ENCODE measurements around the gene CUL2. TPM values are rescaled to one million over a fixed set of nuclear protein-coding genes. Genes with fewer than 3 reads are reported as not detected.
A peak's percentile ranks its signal among the peaks of the same experiment; 100 is the strongest.

Gene CUL2
- total and polyA plus RNA-seq, 10 of the 15 experiments (the other 5 are each of a cell fraction or from before 2014, with no cell fraction given): 11.9 to 56.5 (median 33.2) TPM

DNA sequence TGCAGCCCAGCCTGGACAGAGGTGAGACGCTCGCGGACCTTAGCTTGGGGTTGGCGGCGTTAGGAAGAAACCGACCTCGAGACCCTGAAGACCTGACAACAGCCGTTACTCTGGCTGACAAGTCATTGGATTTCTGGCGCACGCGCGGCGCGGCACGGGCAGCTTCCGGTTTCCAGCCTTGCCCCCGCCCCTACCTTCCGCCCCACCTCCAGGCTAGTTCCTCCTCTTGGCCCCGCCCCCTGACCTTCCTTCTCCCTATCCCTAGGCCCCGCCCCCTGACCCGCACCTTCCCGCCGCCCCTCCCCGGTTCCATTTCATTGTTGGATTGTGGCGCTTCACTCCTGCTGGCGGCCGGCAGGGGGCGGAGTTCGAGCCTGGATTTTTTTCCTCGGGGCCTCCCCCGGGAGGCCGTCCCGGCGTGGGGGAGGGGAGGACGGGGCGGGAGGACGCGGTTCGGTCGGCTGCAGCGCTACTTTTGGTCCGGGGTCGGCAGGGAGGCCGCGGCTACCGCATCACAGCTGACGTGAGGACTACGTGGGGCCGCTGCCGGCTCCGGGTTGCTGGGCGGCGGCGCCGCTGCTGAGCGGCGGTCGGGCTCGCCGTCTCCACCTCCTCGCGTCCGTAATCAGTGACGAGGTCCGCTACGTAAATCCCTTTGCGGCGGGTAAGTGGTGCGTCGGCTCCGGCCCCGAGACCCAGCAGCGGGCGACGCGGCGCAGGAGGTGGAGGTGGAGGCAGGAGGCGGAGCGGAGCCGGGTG lies 36.6 kb upstream of the CUL2 start, which contains the start of gene CREM (continued):
- TF ChIP-seq ATF2 (IDR thresholded peaks at IDR 0.05; ENCODE audit: low read length) (no peak), IKZF1 (conservative IDR thresholded peaks at IDR 0.05) (peak; percentile 86), EZH2 (IDR thresholded peaks at IDR 0.05; ENCODE audit: borderline replicate concordance, control insufficient read depth, low read depth, low read length) (no peak), ZNF24 (IDR thresholded peaks at IDR 0.05) (no peak; the same call in 1 of the 2 replicates), SKIL (IDR thresholded peaks at IDR 0.05; ENCODE audit: low read depth, poor library complexity, severe bottlenecking) (no peak), TARDBP (IDR thresholded peaks at IDR 0.05; ENCODE audit: borderline replicate concordance) (no peak), BCL11A (IDR thresholded peaks at IDR 0.05; ENCODE audit: low read depth, low read length) (0 out of 2 replicates have a peak, but pooled peaks have one; percentile 30), IRF4 (IDR thresholded peaks at IDR 0.05; ENCODE audit: low read depth, low read length) (0 out of 2 replicates have a peak, but pooled peaks have one; percentile 28), EED (IDR thresholded peaks at IDR 0.05; ENCODE audit: low read depth) (peak; percentile 86), E2F4 (IDR thresholded peaks at IDR 0.05; ENCODE audit: low read depth, low read length) (no peak), JUND (IDR thresholded peaks at IDR 0.05; ENCODE audit: low read depth, low read length) (no peak), EP300 (IDR thresholded peaks at IDR 0.05; ENCODE audit: borderline replicate concordance in 1 of 2, control insufficient read depth in 1 of 2, low read depth in 2 of 2, low read length in 2 of 2) (peak; percentile 90 to 92; a peak in 3 of 4 replicates), POLR2AphosphoS2 (IDR thresholded peaks at IDR 0.05; ENCODE audit: low read depth, low read length) (peak; percentile 85), TAF1 (IDR thresholded peaks at IDR 0.05; ENCODE audit: borderline replicate concordance, low read depth, low read length) (peak; percentile 91; the same call in 1 of the 2 replicates), NFYA (IDR thresholded peaks at IDR 0.05; ENCODE audit: borderline replicate concordance, low read depth, low read length) (no peak), SREBF1 (IDR thresholded peaks at IDR 0.05; ENCODE audit: low read length) (no peak), GABPA (IDR thresholded peaks at IDR 0.05; ENCODE audit: low read depth) (peak; percentile 71), RELA (IDR thresholded peaks at IDR 0.05; ENCODE audit: borderline replicate concordance, partially characterized antibody) (no peak), NFIC (IDR thresholded peaks at IDR 0.05; ENCODE audit: low read depth, low read length) (no peak)
- TF ChIP-seq, protein P1, sequence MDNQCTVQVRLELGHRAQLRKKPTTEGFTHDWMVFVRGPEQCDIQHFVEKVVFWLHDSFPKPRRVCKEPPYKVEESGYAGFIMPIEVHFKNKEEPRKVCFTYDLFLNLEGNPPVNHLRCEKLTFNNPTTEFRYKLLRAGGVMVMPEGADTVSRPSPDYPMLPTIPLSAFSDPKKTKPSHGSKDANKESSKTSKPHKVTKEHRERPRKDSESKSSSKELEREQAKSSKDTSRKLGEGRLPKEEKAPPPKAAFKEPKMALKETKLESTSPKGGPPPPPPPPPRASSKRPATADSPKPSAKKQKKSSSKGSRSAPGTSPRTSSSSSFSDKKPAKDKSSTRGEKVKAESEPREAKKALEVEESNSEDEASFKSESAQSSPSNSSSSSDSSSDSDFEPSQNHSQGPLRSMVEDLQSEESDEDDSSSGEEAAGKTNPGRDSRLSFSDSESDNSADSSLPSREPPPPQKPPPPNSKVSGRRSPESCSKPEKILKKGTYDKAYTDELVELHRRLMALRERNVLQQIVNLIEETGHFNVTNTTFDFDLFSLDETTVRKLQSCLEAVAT (IDR thresholded peaks at IDR 0.05): no peak
- TF ChIP-seq, protein P2, sequence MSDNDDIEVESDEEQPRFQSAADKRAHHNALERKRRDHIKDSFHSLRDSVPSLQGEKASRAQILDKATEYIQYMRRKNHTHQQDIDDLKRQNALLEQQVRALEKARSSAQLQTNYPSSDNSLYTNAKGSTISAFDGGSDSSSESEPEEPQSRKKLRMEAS (IDR thresholded peaks at IDR 0.05; ENCODE audit: low read depth, low read length): peak; percentile 55; the same call in 1 of the 2 replicates
- TF ChIP-seq, protein P3, sequence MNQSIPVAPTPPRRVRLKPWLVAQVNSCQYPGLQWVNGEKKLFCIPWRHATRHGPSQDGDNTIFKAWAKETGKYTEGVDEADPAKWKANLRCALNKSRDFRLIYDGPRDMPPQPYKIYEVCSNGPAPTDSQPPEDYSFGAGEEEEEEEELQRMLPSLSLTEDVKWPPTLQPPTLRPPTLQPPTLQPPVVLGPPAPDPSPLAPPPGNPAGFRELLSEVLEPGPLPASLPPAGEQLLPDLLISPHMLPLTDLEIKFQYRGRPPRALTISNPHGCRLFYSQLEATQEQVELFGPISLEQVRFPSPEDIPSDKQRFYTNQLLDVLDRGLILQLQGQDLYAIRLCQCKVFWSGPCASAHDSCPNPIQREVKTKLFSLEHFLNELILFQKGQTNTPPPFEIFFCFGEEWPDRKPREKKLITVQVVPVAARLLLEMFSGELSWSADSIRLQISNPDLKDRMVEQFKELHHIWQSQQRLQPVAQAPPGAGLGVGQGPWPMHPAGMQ (IDR thresholded peaks at IDR 0.05; ENCODE audit: borderline replicate concordance): no peak

Measured in GM12878 (cell line).